Esophagus squamous epithelium (tissue), 5 donors: Measurements from ENCODE around the gene KIFC3. TPM values are rescaled to one million over a fixed set of nuclear protein-coding genes. Genes with fewer than 3 reads are reported as not detected.

Source experiments
- DNase-seq: peaks from one replicate; lab custom pipeline; 2025; lab: John Stamatoyannopoulos, UW
- H3K27ac ChIP-seq, 4 donors: fragments of 200-600 bp; sonication (generic); one replicate each; pipeline ENCODE4 v1.5.1; 2016 to 2019; ENCODE audit warnings: mild to moderate bottlenecking in 1 of 4
- H3K27me3 ChIP-seq, 4 donors: fragments of 200-600 bp; sonication (generic); 1 replicate in 3 of 4; 2 replicates in 1 of 4; pipeline versions ENCODE4 v1.5.1 to v1.6.0; 2017 to 2021; ENCODE audit warnings: antibody characterized with exemption in 1 of 4
- H3K36me3 ChIP-seq, 3 donors: fragments of 200-600 bp; sonication (generic); one replicate each; pipeline ENCODE4 v1.5.1; 2016 to 2019
- H3K4me1 ChIP-seq, 3 donors: fragments of 200-600 bp; sonication (generic); one replicate each; pipeline ENCODE4 v1.5.1; 2017 to 2019
- H3K4me3 ChIP-seq, 4 donors: fragments of 200-600 bp; sonication (generic); 1 replicate in 3 of 4; 2 replicates in 1 of 4; pipeline ENCODE4 v1.5.1; 2016 to 2019; ENCODE audit warnings: mild to moderate bottlenecking in 2 of 4, moderate library complexity in 1 of 4
- H3K9me3 ChIP-seq, 3 donors: fragments of 200-600 bp; sonication (generic); one replicate each; pipeline ENCODE4 v1.5.1; 2016 to 2019
- CTCF ChIP-seq, 6 experiments: fragments of 450-650 bp in 4 of 6; fragments of 200-600 bp in 2 of 6; sonication (generic) in 2 of 6; IDR thresholded peaks; one replicate each; pipeline ENCODE4 v1.5.1; 2016 to 2019; ENCODE audit warnings: antibody characterized with exemption in 6 of 6, mild to moderate bottlenecking in 4 of 6, moderate library complexity in 4 of 6
- POLR2A ChIP-seq, 4 donors: fragments of 450-650 bp; IDR thresholded peaks; one replicate each; pipeline ENCODE4 v1.6.1; 2017; ENCODE audit warnings: antibody characterized with exemption in 4 of 4, mild to moderate bottlenecking in 4 of 4, moderate library complexity in 3 of 4
- WGBS, 2 donors: methylation state at CpG; one replicate each; pipeline ENCODE4 v1.1.5; 2018; 5-methylcytosine and 5-hydroxymethylcytosine counted together
- intact Hi-C: fragments of 100-400 bp; cut with DNase I; formaldehyde crosslinking; loops from one replicate; pipeline ENCODE4 v1.15.0; 2022
- total RNA-seq, 4 donors: library from RNA; depleted of rRNA; stranded (reverse); fragments of >200 nt; gene quantifications; one replicate each; pipeline ENCODE4 v1.1.0, GENCODE V29; 2016
- donor health status: DM: yes; HTN: yes; CAD: no.

KIFC3 gene
- total RNA-seq, 4 donors from 2014 or later: 14.8 to 72.4 (median 43.5) TPM

GRCh38 chr16:57807252-57807967 lies 5.1 kb upstream of the KIFC3 start:
- DNase-seq: no peak
- Histone ChIP-seq H3K36me3 (no peaks in the 10 kb centered on the region), H3K9me3 (no peaks in the 10 kb centered on the region), H3K4me1 (peaks cover 32 to 78% (median 44%) of the 10 kb centered on the region in 3 donors), H3K27ac (peak overlapping the region; percentile 53 to 85 (median 62)), H3K4me3 (no peak overlapping the region), H3K27me3 (no peaks in the 10 kb centered on the region)
- WGBS, 2 donors: 61 to 68% methylated on average over 6 to 7 of the region's 7 CpGs
- TF ChIP-seq POLR2A (IDR thresholded peaks at IDR 0.05) (no peak), CTCF (IDR thresholded peaks at IDR 0.05) (no peak)
- intact Hi-C loops: no loop called here

- DNase-seq: no peak
- no peak overlapping the region for H3K27ac ChIP-seq
- H3K9me3 ChIP-seq: no peaks in the 10 kb centered on the region
- WGBS, 2 donors: 74 to 75% methylated on average over 5 of the region's 6 CpGs
- no peak overlapping the region for H3K4me3 ChIP-seq
- no peak for TF ChIP-seq POLR2A (IDR thresholded peaks at IDR 0.05)
- intact Hi-C loops: no loop called here
- H3K4me1 ChIP-seq: peaks cover 45 to 79% (median 45%) of the 10 kb centered on the region in 3 donors
- no peaks in the 10 kb centered on the region for H3K36me3 ChIP-seq
- H3K27me3 ChIP-seq: no peaks in the 10 kb centered on the region
Observed at GRCh38 chr16:57805176-57805575, 2.9 kb upstream of the KIFC3 start.

GRCh38 chr16:57804111-57804837 lies 2.0 kb upstream of the KIFC3 start:
- WGBS, 2 donors: 40 to 43% methylated on average over 5 of the region's 5 CpGs
- no peaks in the 10 kb centered on the region for H3K27me3 ChIP-seq
- DNase-seq: no peak
- peak overlapping the region in 3 of 4 donors; percentile 12 to 89 (median 68) for H3K27ac ChIP-seq
- H3K4me1 ChIP-seq: peaks cover 38 to 79% (median 45%) of the 10 kb centered on the region in 3 donors
- intact Hi-C loops: no loop called here
- no peak overlapping the region for H3K4me3 ChIP-seq
- no peak for TF ChIP-seq CTCF (IDR thresholded peaks at IDR 0.05)
- TF ChIP-seq POLR2A (IDR thresholded peaks at IDR 0.05): no peak
- H3K36me3 ChIP-seq: no peaks in the 10 kb centered on the region
- H3K9me3 ChIP-seq: no peaks in the 10 kb centered on the region

GRCh38 chr16:57803134-57803990 lies 1.1 kb upstream of the KIFC3 start:
- no peaks in the 10 kb centered on the region for H3K27me3 ChIP-seq
- DNase-seq: no peak
- H3K4me1 ChIP-seq: peaks cover 32 to 79% (median 41%) of the 10 kb centered on the region in 3 donors
- H3K4me3 ChIP-seq: peak overlapping the region in 2 of 4 donors; percentile 62 to 71
- no peaks in the 10 kb centered on the region for H3K36me3 ChIP-seq
- H3K9me3 ChIP-seq: no peaks in the 10 kb centered on the region
- intact Hi-C loops: no loop called here
- WGBS, 2 donors: 50 to 58% methylated on average over 8 to 11 of the region's 16 CpGs
- peak overlapping the region; percentile 68 to 90 (median 81) for H3K27ac ChIP-seq
- no peak for TF ChIP-seq CTCF (IDR thresholded peaks at IDR 0.05)
- TF ChIP-seq POLR2A (IDR thresholded peaks at IDR 0.05): no peak

- TF ChIP-seq CTCF (IDR thresholded peaks at IDR 0.05) (no peak), POLR2A (IDR thresholded peaks at IDR 0.05) (no peak)
- Histone ChIP-seq H3K9me3 (no peaks in the 10 kb centered on the region), H3K27me3 (no peaks in the 10 kb centered on the region), H3K4me3 (peak overlapping the region; percentile 38 to 71 (median 58)), H3K4me1 (peaks cover 29 to 79% (median 45%) of the 10 kb centered on the region in 3 donors), H3K27ac (peak overlapping the region; percentile 73 to 90 (median 86)), H3K36me3 (peaks cover 0 to 8% (median 0%) of the 10 kb centered on the region in 3 donors)
- intact Hi-C loops: no loop called here
- 20% methylated on average over 3 of the region's 45 CpGs; no CpG with 5 or more reads in 1 of the 2 donors for WGBS, 2 donors
- no peak for DNase-seq
Observed at GRCh38 chr16:57801809-57802340, 416 bp downstream of the KIFC3 start.
